ENCODE data around the gene FAM107B. TPM values are rescaled to one million over a fixed set of nuclear protein-coding genes. Genes with fewer than 3 reads are reported as not detected.

The FAM107B gene
- total RNA-seq, 1 experiment from 2014 or later, result 144 TPM

DNA sequence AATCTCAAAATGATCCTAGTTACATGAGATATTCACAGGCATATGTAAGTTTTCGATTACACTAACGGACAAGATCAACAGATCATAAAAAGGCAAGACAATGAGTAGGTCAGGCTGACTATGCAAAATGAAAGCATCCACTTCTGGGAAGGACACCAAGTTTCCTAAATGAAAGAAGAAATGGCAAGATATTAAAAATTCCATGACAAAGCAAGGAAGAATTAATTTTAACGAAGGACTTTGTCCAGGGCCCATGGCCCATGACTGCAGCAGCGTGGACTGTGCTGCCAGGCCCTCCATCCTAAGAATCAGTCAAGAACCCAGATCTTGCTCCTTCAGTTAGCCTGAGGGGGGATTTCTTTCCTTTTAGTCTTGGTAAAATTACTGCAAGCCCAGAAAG lies 261.6 kb downstream of the FAM107B start:
- H3K4me1 ChIP-seq (replicated peaks; ENCODE audit: insufficient read depth), result no peaks in the 10 kb centered on the region
- H3K9me3 ChIP-seq (ENCODE audit: insufficient read depth, low read depth), result no peaks in the 10 kb centered on the region
- no peak overlapping the region for H3K4me3 ChIP-seq
- no TSS peak for BruUV-seq (replicated peaks)
- H2AFZ ChIP-seq, result no peak overlapping the region
- intact Hi-C loops (cut with micrococcal nuclease; ENCODE audit: unreplicated experiment), result no loop called here
- H3K36me3 ChIP-seq (ENCODE audit: low read depth), result peaks cover 23% of the 10 kb centered on the region
- H3K9me2 ChIP-seq (ENCODE audit: insufficient read depth), result no peaks in the 10 kb centered on the region
- H3F3A ChIP-seq (ENCODE audit: insufficient read depth, low read depth), result peaks cover 7% of the 10 kb centered on the region
- ChIA-PET CTCF (no interaction called here), POLR2A (ENCODE audit: unreplicated experiment) (no interaction called here)
- H3K4me2 ChIP-seq, result no peak overlapping the region
- TF ChIP-seq EZH2 (IDR thresholded peaks at IDR 0.05; ENCODE audit: low read depth), result no peak
- TF ChIP-seq, protein P1, sequence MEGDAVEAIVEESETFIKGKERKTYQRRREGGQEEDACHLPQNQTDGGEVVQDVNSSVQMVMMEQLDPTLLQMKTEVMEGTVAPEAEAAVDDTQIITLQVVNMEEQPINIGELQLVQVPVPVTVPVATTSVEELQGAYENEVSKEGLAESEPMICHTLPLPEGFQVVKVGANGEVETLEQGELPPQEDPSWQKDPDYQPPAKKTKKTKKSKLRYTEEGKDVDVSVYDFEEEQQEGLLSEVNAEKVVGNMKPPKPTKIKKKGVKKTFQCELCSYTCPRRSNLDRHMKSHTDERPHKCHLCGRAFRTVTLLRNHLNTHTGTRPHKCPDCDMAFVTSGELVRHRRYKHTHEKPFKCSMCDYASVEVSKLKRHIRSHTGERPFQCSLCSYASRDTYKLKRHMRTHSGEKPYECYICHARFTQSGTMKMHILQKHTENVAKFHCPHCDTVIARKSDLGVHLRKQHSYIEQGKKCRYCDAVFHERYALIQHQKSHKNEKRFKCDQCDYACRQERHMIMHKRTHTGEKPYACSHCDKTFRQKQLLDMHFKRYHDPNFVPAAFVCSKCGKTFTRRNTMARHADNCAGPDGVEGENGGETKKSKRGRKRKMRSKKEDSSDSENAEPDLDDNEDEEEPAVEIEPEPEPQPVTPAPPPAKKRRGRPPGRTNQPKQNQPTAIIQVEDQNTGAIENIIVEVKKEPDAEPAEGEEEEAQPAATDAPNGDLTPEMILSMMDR (conservative IDR thresholded peaks at IDR 0.05), result no peak
- H3K27ac ChIP-seq, result no peak overlapping the region
- no peaks in the 10 kb centered on the region for H3K27me3 ChIP-seq (ENCODE audit: insufficient read depth, low read depth)
- DNase-seq, result no peak
- H3K79me2 ChIP-seq (ENCODE audit: low read depth), result 0 out of 2 replicates have a peak, but pooled peaks cover 3% of the 10 kb centered on the region
- H4K20me1 ChIP-seq (ENCODE audit: insufficient read depth), result peaks cover 11% of the 10 kb centered on the region

DNA sequence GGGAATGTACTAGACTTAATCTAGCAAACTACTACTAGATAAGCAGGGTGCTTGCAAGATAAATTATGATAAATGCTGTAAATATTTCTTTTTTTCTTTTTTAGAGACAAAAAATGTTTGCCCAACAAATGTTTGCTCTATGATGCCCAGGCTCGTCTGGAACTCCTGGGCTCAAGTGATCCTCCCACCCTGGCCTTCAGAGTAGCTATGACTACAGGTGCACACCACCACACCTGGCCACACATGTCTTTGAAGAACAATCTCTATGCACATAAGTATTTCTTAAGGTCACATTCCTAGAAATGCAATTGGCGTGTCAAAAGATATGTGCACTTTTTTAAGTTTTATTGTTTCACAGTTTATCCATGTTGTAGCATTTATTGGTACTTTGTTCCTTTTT lies 264.4 kb downstream of the FAM107B start:
- Histone ChIP-seq H3K4me3 (no peak overlapping the region), H3K4me2 (no peak overlapping the region), H3K27ac (no peak overlapping the region), H3K27me3 (ENCODE audit: insufficient read depth, low read depth) (no peaks in the 10 kb centered on the region), H3K9me2 (ENCODE audit: insufficient read depth) (no peaks in the 10 kb centered on the region), H4K20me1 (ENCODE audit: insufficient read depth) (peaks cover 8% of the 10 kb centered on the region; the same call in 1 of the 2 replicates), H3K4me1 (replicated peaks; ENCODE audit: insufficient read depth) (no peaks in the 10 kb centered on the region), H3F3A (ENCODE audit: insufficient read depth, low read depth) (no peaks in the 10 kb centered on the region), H3K36me3 (ENCODE audit: low read depth) (peaks cover 17% of the 10 kb centered on the region; the same call in 1 of the 2 replicates), H3K79me2 (ENCODE audit: low read depth) (no peaks in the 10 kb centered on the region), H3K9me3 (ENCODE audit: insufficient read depth, low read depth) (no peaks in the 10 kb centered on the region), H2AFZ (no peak overlapping the region)
- intact Hi-C loops (cut with micrococcal nuclease; ENCODE audit: unreplicated experiment), result no loop called here
- ChIA-PET CTCF (no interaction called here), POLR2A (ENCODE audit: unreplicated experiment) (no interaction called here)
- BruUV-seq (replicated peaks), result no TSS peak
- TF ChIP-seq, protein P1 (conservative IDR thresholded peaks at IDR 0.05), result no peak
- TF ChIP-seq EZH2 (IDR thresholded peaks at IDR 0.05; ENCODE audit: low read depth), result no peak
- DNase-seq, result no peak

DNA sequence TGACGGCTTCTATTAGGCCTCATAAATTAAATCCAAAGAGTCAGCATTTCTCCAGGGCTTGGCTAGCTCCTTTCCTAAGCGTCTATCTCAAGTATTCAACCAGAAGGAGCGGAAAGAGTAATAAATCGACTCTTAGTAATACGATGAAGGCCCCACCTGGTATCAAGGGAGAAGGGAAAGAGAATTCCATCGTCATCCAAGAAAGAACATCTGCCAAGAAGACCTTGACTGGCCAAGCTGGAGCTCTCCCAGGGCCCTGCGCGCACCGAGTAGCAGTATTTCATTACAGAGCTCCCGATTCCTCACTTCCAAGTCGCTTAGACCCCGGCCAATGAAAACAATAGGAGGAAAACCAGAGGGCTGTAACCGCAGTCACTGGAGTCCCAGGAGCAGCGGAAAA lies 266.0 kb downstream of the FAM107B start:
- H3K27me3 ChIP-seq (ENCODE audit: insufficient read depth, low read depth), result no peaks in the 10 kb centered on the region
- no peaks in the 10 kb centered on the region for H3K9me3 ChIP-seq (ENCODE audit: insufficient read depth, low read depth)
- H3F3A ChIP-seq (ENCODE audit: insufficient read depth, low read depth), result peaks cover 12% of the 10 kb centered on the region; the same call in 1 of the 2 replicates
- ChIA-PET CTCF (interaction anchor here (0.6 kb wide), 1 partner anchor 94 kb away, joined by 3 read pairs; no protein-coding TSS in a partner anchor), POLR2A (ENCODE audit: unreplicated experiment) (interaction anchor here (0.6 kb wide), 1 partner anchor 96 kb away, joined by 5 read pairs; no protein-coding TSS in a partner anchor)
- H2AFZ ChIP-seq, result no peak overlapping the region
- no peaks in the 10 kb centered on the region for H3K9me2 ChIP-seq (ENCODE audit: insufficient read depth)
- H3K79me2 ChIP-seq (ENCODE audit: low read depth), result no peaks in the 10 kb centered on the region
- DNase-seq, result no peak
- BruUV-seq (replicated peaks), result no TSS peak
- H3K4me1 ChIP-seq (replicated peaks; ENCODE audit: insufficient read depth), result no peaks in the 10 kb centered on the region
- no peak for TF ChIP-seq EZH2 (IDR thresholded peaks at IDR 0.05; ENCODE audit: low read depth)
- TF ChIP-seq, protein P1 (conservative IDR thresholded peaks at IDR 0.05), result no peak
- peaks cover 17% of the 10 kb centered on the region; the same call in 1 of the 2 replicates for H3K36me3 ChIP-seq (ENCODE audit: low read depth)
- H3K4me2 ChIP-seq, result no peak overlapping the region
- no peak overlapping the region for H3K27ac ChIP-seq
- H4K20me1 ChIP-seq (ENCODE audit: insufficient read depth), result peaks cover 8% of the 10 kb centered on the region; the same call in 1 of the 2 replicates
- intact Hi-C loops (cut with micrococcal nuclease; ENCODE audit: unreplicated experiment), result no loop called here
- H3K4me3 ChIP-seq, result no peak overlapping the region

Measured in PC-9 (cell line).